Naive thymus-derived CD4-positive, alpha-beta T cell (primary cell): ENCODE measurements around the gene EIF4EBP2. TPM values are rescaled to one million over a fixed set of nuclear protein-coding genes. Genes with fewer than 3 reads are reported as not detected.

ENCODE experiments used
- polyA plus RNA-seq, 2 donors: library from polyadenylated mRNA; unstranded; fragments of 300-500 nt; fragmentation: Illumina TruSeq; gene quantifications; one replicate each; pipeline ENCODE4 v1.2.3, GENCODE V29; 2021
- total RNA-seq, 6 experiments: library from RNA in 5 of 6; stranded (reverse) in 5 of 6; gene quantifications; 1 replicate in 5 of 6; 2 replicates in 1 of 6; pipeline ENCODE4 v1.2.3 and lab custom pipeline; 2021 to 2026

The EIF4EBP2 gene
- total and polyA plus RNA-seq, 7 experiments from 2014 or later: 33.5 to 54.3 (median 47.8) TPM

Other genes starting within 250 kb of the EIF4EBP2 start
- gene SAR1A, start 233.6 kb upstream of the EIF4EBP2 start, total RNA-seq: 100 to 1,000 TPM in 3 of 5 experiments, 10 to 100 TPM in 2; 81.6 to 124 (median 119) TPM
- gene SAR1A, start 233.6 kb upstream of the EIF4EBP2 start, polyA plus RNA-seq: 10 to 100 TPM; 14.2 to 17.8 TPM
- gene PPA1, start 170.7 kb upstream of the EIF4EBP2 start, total RNA-seq: 100 to 1,000 TPM in 1 of 5 experiments, 10 to 100 TPM in 4; 51.9 to 175 (median 69.6) TPM
- 100 to 1,000 TPM; 153 to 179 TPM for gene PPA1, start 170.7 kb upstream of the EIF4EBP2 start, polyA plus RNA-seq
- under 1 TPM in 1 of 5 experiments, not detected in 4; 0.05 TPM for gene NPFFR1, start 120.1 kb upstream of the EIF4EBP2 start, total RNA-seq
- not detected for gene NPFFR1, start 120.1 kb upstream of the EIF4EBP2 start, polyA plus RNA-seq
- gene LRRC20, start 21.5 kb upstream of the EIF4EBP2 start, total RNA-seq: 1 to 10 TPM; 3.0 to 9.6 (median 3.3) TPM
- 1 to 10 TPM; 3.5 to 3.8 TPM for gene LRRC20, start 21.5 kb upstream of the EIF4EBP2 start, polyA plus RNA-seq
- gene NODAL, start 37.5 kb downstream of the EIF4EBP2 start, total RNA-seq: not detected
- not detected for gene NODAL, start 37.5 kb downstream of the EIF4EBP2 start, polyA plus RNA-seq
- under 1 TPM; 0.08 to 0.39 (median 0.19) TPM for gene PALD1, start 74.6 kb downstream of the EIF4EBP2 start, total RNA-seq
- under 1 TPM in 1 of 2 donors, not detected in 1; 0.10 TPM for gene PALD1, start 74.6 kb downstream of the EIF4EBP2 start, polyA plus RNA-seq
- 100 to 1,000 TPM in 2 of 5 experiments, 10 to 100 TPM in 2, 1 to 10 TPM in 1; 8.1 to 198 (median 30.7) TPM for gene PRF1, start 198.6 kb downstream of the EIF4EBP2 start, total RNA-seq
- gene PRF1, start 198.6 kb downstream of the EIF4EBP2 start, polyA plus RNA-seq: 10 to 100 TPM; 19.3 to 27.6 TPM